LNCAP (cell line): Measurements from ENCODE around the gene AKR1E2.

Source experiments
- CTCF ChIP-seq: fragments of 450-650 bp; IDR thresholded peaks from 2 replicates; pipeline ENCODE4 v1.5.1; 2017; ENCODE audit warnings: mild to moderate bottlenecking

Gene AKR1E2

GRCh38 chr10:4865945-4866661, 40.1 kb downstream of the AKR1E2 start:
- no peak for TF ChIP-seq CTCF

- TF ChIP-seq CTCF, result no peak
Observed at GRCh38 chr10:4867109-4867519, 41.1 kb downstream of the AKR1E2 start.

- TF ChIP-seq CTCF, result no peak
Observed at GRCh38 chr10:4867520-4868356, 41.7 kb downstream of the AKR1E2 start.

- no peak for TF ChIP-seq CTCF
Observed at GRCh38 chr10:4868357-4868657, 42.3 kb downstream of the AKR1E2 start.

GRCh38 chr10:4882704-4883078, 56.7 kb downstream of the AKR1E2 start:
- no peak for TF ChIP-seq CTCF

GRCh38 chr10:4883079-4883739, 57.2 kb downstream of the AKR1E2 start:
- TF ChIP-seq CTCF, result no peak

GRCh38 chr10:4885162-4885561, 59.2 kb downstream of the AKR1E2 start:
- TF ChIP-seq CTCF, result no peak
